RWPE1 (cell line): ENCODE measurements around the gene CDK14.

Experiments
- CTCF ChIA-PET: fragments of 350-600 bp; sonication (Branson Sonifier 250); formaldehyde crosslinking; extraction: SDS; loops from one replicate; lab custom pipeline; 2021; lab: Yijun Ruan, JAX
- POLR2A ChIA-PET: fragments of 400-600 bp; formaldehyde crosslinking; extraction: SDS; loops from one replicate; lab custom pipeline; 2020; ENCODE audit warnings: antibody characterized with exemption; ENCODE audit not compliant: low non-redundant PET; lab: Yijun Ruan, JAX
- DNase-seq: peaks from one replicate; pipeline ENCODE4 v3.0.0; 2012; ENCODE audit warnings: low spot score
- H3K27ac ChIP-seq: fragments of 450-650 bp; 2 replicates; pipeline ENCODE4 v1.5.1; 2017
- CTCF ChIP-seq: fragments of 450-650 bp; conservative IDR thresholded peaks from 2 replicates; pipeline ENCODE4 v1.5.1; 2017; ENCODE audit warnings: low read depth, mild to moderate bottlenecking

Gene CDK14

GRCh38 chr7:90957883-90958282 lies 361.8 kb downstream of the CDK14 start:
- H3K27ac ChIP-seq = no peak overlapping the region
- CTCF ChIA-PET = no interaction called here
- POLR2A ChIA-PET = no interaction called here

GRCh38 chr7:90958647-90959046 lies 362.5 kb downstream of the CDK14 start:
- no peak for DNase-seq
- no peak for TF ChIP-seq CTCF
- CTCF ChIA-PET = no interaction called here
- no peak overlapping the region for H3K27ac ChIP-seq
- POLR2A ChIA-PET = no interaction called here

More at GRCh38 chr7:90957883-90958282, 361.8 kb downstream of the CDK14 start:
- no peak for TF ChIP-seq CTCF
- DNase-seq = no peak

GRCh38 chr7:90961037-90961725 lies 365.1 kb downstream of the CDK14 start:
- POLR2A ChIA-PET = no interaction called here
- H3K27ac ChIP-seq = no peak overlapping the region
- no peak for TF ChIP-seq CTCF
- CTCF ChIA-PET = no interaction called here
- DNase-seq = no peak

GRCh38 chr7:90965211-90965610 lies 369.1 kb downstream of the CDK14 start:
- POLR2A ChIA-PET = no interaction called here
- no peak for DNase-seq
- CTCF ChIA-PET = no interaction called here
- H3K27ac ChIP-seq = no peak overlapping the region
- TF ChIP-seq CTCF = no peak

- DNase-seq = no peak
- ChIA-PET CTCF (no interaction called here), POLR2A (no interaction called here)
- no peak overlapping the region for H3K27ac ChIP-seq
- TF ChIP-seq CTCF = no peak
These were observed 370.2 kb downstream of the CDK14 start for GRCh38 chr7:90966346-90966745.

- no peak for TF ChIP-seq CTCF
- POLR2A ChIA-PET = no interaction called here
- CTCF ChIA-PET = no interaction called here
- no peak for DNase-seq
- H3K27ac ChIP-seq = no peak overlapping the region
These were observed 372.8 kb downstream of the CDK14 start for GRCh38 chr7:90968871-90969270.
